Non-pigmented ciliary epithelial cell (primary cell): ENCODE results near the gene COQ10A.
"Not testable (repeated sequence)": the region's sequence is repeated elsewhere in the genome, so short reads cannot be mapped to it uniquely, and the experiment has no call there.

ENCODE experiments used
- DNase-seq: peaks from one replicate; pipeline ENCODE4 v3.0.0-alpha.2; 2010; ENCODE audit warnings: low read depth

Gene COQ10A

DNA sequence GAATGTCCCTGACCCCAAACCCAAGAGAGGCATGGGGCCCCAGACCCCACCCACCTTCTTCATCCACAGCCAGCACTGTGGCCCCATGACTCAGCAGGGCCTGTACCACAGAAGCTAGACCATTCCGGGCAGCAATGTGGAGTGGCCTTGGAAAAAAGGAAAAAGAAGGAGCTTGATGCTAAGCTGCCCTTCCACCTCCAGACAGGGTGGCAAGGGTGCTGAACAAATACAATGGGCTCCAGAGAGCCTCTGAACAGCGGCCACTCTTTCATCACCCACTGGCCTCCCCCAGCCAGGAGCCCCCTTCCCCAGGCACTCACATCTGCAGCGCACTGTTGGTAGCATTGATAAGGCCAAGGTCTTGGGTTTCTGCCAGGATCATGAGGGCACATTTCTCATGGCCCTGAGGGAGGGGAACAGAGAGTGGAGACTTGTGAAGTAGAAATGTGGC lies 23.0 kb upstream of the COQ10A start:
- DNase-seq = no peak

DNA sequence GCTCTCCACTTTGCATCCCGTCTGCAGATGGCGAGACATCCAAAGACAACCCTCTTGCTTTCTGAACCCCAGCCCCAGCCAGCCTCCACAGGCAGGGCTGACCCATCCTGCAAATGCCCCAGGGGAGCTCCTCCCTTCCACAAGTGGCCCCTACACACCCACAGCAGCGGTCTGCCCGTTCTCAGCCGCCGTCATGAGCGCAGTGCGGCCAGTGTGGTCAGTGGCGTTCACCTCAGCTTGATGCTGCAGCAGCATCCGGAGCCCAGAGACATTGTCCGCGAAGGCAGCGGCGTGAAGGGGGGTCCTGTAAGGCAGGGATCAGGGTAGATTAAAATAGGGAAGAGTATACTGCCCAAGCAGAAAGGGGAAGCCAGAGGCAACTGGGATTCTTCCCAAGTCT lies 22.2 kb upstream of the COQ10A start:
- DNase-seq = no peak

DNA sequence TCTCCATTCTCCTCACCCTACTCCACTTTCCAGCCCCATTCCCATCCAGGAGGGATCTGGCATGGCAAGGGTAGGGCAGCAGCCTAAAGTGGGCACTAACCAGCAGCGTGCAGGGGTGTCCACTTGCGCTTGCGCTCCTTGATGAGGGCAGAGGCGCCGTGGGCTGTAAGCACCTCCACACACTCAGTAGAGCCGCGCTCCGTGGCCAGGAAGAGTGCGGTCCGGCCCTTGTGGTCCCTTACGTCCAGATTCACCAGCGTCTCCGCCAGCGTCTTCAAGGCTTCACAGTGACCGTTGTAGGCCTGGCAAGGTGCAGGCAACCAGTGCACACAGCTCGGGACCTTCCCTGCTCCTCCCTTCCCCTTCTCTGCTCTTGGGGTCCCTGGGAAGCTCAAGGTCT lies 18.8 kb upstream of the COQ10A start:
- no peak for DNase-seq

DNA sequence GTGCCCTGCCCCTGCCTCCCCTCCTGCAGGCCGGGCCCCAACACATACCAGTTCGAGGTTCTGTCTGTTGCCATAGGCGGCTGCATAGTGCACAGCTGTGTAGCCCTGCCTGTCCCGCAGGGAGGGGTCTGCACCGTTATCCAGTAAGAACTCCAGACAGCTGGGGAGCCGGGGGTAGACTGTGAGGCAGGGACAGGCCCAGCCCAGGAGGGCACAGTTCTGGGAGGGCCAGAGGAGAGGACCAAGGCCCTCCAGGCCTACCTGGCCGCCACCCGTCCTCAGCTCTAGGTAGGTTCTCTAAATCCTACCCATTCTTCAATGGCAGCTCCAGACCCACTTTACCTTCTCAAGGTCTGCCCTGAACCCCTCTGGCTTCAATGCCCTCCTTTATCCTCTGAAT lies 18.0 kb upstream of the COQ10A start:
- no peak for DNase-seq

DNA sequence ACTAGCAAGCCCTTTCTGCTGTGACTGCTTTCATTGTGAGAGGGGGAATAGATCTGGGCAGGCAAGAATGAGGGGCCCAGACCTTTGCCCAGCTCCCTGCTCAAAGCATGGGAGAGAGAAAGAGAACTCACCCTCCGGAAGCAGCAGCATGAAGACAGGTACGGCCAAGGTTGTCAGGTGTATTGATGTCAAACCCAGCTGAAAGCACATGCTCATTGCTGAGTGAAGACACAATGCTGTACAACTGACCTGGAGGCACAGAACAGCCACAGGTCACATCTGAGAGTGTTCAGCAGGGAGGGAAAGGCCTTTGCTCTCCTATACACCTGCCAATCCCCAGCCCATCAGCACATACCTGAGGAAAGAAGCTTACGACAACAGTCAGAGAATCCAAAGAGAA lies 14.1 kb upstream of the COQ10A start:
- no peak for DNase-seq

DNA sequence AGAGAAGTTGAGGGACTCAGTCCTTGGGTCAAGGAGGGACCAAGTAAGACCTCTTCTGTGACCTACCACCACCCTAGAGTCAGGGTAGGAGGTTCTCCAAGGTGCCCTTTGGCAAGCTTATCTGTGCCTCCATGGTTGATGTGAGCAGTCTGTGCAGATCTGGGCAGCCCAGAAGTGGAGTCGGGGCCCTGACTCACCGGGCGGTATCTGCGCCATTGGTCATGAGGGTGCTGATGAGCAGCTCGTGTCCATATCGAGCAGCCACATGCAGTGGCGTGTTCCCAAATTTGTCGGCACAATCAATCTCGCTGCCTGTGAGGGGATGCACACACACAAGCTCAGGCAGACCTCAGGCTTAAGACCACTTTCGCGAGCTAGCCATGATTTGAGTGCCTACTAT lies 13.7 kb upstream of the COQ10A start:
- no peak for DNase-seq

DNA sequence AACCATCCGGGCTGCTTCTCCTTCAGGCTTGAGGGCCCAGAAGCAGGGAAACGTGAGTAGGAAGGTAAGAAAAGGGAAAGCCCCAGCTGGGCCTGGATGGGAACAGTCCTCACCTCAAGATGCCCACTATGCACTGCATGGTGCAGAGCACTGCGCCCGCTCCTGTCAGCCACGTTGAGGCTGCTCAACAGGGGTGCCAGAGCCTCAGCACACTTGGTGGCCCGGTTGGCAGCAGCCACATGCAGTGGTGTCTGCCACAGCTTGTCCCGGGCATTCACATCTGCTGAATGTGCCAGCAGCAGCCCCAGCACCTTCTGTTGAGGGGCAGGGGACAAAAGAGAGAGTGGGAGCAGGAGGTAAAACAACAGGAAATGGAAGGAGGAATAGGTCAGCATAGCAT lies 11.1 kb upstream of the COQ10A start:
- DNase-seq = no peak

DNA sequence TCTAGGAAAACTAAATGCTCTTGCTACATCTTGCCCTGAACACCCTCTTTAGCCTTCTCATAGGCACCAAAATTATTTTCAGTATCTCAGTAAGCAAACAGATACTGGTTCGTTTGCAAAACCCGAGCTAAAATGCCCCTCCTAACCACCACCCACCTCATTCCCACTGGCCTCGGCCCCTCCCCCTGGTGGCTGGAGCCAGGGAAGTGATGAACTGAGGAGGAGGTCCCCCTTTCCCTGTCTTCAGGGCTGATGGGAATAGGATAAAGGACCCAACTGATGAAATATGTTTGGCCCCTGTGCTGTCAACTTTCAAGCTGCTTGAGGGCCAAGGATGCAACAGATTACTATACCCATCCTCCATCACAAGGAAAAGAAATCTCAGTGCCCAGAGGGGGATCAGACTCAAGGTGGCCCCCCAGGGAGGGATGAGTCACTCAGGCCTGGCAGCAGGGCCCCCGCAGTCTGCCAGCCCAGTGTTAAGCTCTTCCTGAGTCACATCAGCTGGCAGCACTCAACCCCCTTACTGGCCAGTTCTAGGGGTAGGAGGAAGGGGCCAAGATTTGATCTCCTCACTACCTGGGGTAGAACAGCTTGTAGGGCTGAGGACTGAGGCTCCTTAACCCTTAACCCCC lies 10.3 kb upstream of the COQ10A start:
- DNase-seq = no peak

DNA sequence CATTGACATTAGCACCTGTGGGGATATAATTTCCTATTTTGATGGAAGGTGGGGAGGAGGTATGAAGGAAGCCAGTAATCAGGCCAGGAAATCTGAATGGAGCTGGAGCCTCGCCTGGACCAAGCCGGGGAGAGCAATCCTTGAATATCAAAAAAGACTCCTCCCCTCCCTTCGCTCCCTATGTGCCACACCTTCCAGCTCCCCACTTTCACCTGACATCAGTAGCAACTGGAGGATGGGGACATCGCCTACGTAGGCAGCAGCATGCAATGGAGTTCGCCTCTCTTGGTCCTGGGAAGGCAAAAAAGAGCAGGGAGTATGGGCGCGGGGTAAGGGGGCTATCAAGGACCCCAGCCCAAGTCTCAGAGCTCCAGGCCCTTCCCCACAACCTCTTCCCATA lies 9.7 kb upstream of the COQ10A start:
- no peak for DNase-seq

DNA sequence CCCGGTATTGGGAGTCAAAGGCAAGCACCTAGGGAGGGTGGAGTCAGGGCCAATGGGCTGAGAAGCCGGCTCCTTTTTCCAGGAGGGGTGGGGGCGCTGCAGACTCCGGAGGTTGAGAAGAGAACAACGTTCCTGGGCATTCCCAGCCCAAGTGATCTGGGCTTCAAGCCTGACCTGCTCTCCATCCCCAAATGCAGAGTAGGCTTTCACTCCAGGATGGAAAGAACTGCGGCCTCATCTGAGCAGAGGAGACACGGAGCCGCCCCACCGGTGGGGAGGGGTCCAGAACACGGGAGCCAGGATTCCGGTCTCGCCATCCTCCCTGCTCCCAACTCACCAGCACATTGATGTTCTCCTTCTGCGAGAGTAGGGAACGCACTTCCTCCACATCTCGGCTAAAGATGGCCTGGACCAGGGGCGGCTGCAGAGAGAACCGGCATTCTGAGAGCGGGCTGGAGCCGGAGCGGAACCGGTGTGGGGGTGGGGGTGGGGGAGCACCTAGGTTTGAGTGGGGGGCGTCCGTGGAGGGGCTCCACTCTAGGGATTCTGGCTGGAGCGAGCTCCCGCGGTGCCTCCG lies 9.2 kb upstream of the COQ10A start:
- DNase-seq = no peak

DNA sequence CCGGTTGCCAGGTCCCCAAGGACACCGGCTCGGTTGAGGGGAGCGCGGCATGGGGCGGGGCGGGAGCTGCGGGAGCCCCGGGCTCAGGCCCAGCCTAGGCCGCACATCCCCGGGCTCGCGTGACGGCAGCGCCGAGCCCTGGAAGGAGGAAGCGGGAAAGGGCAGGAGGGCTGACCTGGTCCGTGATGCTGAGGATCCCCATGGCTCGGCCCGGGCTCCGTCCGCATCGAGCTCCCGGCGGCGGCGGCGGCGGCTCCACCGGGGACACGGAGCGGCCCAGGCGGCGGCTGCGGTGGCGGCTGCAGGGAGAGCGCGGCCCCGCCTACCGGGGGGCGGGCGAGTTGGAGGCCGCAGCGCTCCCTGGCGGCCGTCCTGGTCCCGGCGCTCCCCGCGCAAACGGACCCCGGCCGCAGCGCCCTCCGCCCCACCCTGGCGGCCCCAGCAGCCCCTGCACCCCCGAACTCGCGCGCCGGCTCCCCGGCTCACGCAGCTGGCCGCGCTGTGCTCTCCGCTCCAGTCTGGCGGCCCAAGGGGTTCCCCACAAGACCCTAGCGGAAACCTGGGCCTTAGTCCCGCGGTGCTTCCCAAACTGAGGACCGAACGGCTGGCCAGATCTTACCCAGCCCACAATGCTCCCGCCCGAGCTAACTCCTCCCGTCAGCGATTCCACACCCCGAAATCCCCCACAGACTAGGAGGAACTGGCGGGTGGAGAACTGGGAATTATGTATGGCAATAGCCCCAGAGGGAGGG lies 8.5 kb upstream of the COQ10A start, which contains the start of gene ANKRD52:
Gene ANKRD52 (minus strand): TSS at position 317 of the 752 bp plus-strand sequence. CDS start 115 bp downstream, at position 202.
- peak; percentile 11 for DNase-seq

DNA sequence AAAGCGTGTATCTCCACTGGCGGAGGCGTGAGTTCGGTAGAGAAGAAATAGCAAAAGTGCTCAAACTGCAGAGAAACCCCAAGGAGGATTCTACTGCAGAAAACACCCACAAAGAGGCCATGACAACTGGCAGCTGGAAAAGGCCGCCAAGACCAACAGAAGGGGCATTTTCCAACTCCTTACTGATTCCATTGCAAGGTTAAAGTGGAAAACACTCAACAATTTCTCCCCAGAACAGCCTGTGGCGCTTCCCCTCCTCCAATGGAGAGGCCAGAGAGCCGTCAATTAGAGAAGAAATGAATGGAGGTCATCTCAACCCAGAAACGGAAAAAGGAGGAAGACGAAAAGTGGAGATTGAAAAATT lies 7.9 kb upstream of the COQ10A start:
- no peak for DNase-seq

DNA sequence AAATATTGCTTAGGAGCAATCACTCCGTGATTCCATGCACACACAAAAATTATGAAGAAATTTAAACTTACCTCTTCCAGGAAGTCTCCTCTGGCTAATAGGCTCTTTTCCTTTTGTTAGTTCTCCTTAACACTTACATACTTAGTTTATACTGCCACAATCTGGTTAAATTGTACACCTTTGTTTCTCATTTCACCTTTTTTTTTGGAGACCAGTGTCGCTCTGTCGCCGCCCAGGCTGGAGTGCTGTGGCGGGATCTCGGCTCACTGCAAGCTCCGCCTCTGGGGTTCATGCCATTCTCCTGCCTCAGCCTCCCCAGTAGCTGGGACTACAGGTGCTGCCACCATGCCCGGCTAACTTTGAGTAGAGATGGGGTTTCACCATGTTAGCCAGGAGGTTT lies 6.4 kb upstream of the COQ10A start:
- DNase-seq = no peak

DNA sequence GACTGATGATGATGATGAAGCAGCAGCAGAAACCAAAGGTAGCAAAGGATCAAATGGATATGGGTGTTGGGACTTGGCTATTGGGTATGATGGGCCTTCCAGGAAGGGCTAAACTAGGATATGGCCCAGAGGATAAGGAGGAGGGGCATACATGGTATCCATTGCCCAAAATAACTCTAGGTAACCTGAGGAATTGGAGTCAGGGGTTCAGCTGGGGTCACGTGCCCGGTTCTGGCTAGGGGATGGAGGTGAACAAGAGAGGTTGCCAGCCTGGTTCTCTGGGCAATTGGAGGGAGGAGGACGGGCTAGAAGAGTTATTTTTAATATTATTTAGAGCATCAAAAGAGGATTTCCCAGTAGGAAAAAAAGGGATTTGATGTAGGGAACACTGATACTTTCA lies 5.8 kb upstream of the COQ10A start:
- DNase-seq = no peak

DNA sequence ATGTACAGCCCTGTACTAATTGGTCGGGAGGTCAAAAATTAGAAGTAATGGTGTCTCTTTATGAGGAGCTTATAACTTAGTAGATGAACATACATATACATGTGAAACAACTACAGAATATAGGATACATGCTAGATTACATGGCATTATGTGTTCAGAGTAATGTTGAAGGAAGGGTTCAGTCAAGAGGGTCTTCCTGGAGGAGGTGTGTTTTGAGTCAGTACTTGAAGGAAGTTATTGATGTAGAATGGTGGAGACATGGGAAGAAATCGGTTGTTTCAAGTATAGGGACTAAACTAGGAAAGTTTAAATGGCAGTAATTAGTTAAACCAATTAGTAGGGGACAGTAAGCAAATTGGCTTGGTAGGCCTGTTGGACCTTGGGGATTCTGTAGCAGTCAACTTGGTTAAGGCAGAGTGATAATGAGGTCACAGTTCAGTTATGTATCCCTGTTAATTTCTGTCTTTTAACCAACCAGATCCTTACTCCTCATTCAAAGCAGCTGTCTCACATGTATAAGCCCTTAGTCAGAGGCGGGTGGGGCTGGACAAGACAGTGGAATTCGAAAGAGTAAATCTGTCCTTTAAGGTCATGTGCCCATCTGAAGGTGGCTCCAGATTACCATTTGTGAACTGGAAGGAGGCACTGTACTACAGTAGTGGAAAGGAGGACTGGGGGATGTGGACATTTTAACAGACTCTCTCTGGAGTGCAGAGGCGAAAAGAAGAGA lies 5.1 kb upstream of the COQ10A start:
- DNase-seq = peak; percentile 48

DNA sequence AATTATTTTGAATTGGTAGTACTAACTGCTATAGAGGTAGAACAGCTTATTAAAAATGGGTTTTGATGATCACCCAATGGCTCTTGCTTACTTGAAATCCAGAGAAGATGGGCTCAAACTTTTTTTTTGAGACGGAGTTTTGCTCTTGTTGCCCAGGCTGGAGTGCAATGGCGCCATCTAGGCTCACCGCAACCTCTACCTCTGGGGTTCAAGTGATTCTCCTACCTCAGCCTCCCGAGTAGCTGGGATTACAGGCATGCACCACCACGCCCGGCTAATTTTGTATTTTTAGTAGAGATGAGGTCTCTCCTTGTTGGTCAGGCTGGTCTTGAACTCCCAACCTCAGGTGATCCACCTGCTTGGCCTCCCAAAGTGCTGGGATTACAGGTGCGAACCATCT lies 3.8 kb upstream of the COQ10A start:
- not testable (repeated sequence) for DNase-seq

DNA sequence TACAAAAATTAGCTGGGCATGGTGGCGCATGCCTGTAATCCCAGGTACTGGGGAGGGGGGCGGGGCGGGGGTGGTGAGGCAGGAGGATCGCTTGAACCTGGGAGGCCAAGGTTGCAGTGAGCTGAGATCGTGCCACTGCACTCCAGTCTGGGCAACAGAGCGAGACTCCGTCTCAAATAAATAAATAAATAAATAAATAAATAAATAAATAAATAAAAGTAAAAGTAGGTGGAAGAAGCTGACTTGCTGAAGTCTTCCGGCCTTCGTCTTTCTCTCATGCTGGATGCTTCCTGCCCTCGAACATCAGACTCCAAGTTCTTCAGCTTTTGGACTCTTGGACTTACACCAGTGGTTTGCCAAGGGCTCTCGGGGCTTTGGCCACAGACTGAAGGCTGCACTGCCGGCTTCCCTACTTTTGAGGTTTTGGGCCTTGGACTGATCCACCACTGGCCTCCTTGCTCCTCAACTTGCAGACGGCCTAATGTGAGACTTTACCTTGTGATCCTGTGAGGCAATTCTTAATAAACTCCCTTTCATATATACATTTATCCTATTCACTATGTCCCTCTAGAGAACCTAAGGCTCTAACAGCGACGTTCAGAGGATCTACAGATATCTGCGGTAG lies 562 bp upstream of the COQ10A start:
- DNase-seq = not testable (repeated sequence)

DNA sequence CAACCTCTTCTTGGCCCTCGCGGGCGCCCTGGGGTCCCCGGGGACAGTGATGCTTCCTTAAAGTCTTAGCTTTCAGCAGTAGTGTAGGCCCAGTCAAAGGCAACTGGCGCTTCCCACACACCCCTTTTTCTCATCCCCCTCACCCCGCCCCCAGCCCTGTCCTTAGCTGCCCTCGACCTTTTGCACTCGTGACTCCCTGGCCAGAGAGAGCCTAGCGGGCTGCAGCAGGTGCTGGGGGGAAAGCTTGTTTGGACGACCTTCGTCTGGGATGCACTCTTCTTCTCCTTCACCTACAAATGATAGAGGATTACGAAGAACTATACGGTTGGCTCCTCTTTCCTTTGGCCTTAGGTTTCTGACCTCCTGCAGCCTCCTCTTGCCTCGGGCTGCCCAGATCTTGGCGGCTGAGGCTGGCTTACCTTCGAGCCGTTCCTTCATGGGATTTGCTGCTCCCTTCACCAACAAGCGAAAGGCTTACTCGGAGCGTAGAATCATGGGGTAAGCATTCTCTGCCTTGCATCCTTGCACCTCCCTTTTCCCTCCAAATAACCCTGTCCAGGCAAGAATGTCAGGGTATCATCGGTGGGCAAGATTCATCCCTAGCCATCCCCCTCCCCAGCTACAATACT lies 815 bp downstream of the COQ10A start:
- DNase-seq = no peak

DNA sequence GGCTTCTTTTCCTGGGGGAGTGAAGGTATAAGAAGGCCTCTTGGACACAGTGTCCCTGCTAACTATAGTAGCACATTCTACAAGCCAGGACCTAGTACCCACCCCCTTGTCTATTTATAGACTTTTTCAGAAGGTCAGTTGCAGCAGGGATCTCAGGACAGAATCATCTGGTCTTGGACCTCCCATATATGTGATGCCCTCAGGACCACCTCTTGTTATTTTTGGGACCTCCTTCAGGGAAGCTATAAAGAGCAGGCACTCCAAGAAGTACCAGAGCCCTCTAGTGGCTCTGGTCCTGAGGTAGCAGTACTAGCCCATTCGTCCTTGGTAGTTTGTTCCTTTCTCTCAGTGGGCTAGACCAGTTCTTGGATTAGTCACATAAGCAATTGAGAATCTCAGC lies 4.3 kb downstream of the COQ10A start:
- no peak for DNase-seq

DNA sequence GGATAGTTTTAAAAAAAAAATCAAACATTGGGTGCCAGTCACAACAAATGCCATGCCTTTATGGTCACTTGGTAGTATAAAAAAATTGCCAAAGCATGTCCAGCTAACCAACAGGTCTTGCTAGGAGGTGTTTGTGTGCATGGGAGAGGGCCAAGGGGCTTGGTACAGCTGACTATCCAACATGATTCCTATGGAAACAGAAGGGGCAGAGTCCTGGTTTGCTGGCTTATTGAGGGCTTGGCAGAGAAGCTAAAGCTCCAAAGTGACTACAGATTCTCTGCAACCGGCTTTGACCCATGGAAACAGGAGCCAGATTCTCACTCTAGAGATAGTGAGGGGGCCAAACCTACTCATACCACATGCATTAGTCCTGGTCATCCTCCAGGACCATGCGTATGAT lies 5.7 kb downstream of the COQ10A start:
- not testable (repeated sequence) for DNase-seq

DNA sequence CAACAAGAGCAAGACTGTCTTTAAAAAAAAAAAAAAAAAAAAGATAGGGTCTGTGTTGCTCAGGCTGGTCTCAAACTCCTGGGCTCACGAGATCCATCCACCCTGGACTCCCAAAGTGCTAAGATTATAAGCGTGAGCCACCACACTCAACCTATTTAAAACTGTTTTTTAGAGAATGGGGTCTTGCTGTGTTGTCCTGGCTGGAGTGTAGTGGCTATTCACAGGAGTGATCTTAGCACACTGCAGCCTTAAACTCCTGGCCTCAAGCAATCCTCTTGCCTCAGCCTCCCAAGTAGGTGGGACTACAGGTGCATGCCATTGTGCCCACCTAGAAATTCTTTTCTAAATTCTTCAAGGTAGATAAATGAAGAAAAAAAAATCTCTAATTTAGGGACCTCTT lies 7.6 kb downstream of the COQ10A start:
- DNase-seq = no peak

DNA sequence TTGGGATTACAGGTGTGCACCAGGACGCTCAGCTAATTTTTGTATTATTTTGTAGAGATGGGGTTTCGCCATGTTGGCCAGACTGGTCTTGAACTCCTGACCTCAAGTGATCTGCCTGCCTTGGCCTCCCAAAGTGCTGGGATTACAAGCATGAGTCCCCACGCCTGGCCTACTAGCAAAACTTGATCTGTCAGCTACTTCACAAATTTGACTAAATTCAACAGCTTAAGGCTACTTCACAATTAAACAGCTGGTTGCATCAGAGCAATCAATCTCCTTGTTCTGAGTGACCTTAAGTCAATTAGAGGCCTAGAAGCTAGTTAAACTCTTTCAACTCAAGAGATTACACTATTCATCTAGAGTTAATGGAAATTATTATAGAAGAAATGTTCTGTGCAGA lies 12.2 kb downstream of the COQ10A start:
- no peak for DNase-seq
